HCT116 (cell line): ENCODE results near the gene RAD51D. TPM values are rescaled to one million over a fixed set of nuclear protein-coding genes. Genes with fewer than 3 reads are reported as not detected.

Experiments used
- ATAC-seq: fragments of 200-7000 bp; cut with Tn5 transposase; 2 replicates; pipeline ENCODE4 v1.9.1; 2020; ENCODE audit warnings: mild to moderate bottlenecking, moderate library complexity
- BruUV-seq: library from RNA; stranded (reverse); fragments of 400-500 nt; replicated peaks from 2 replicates; lab custom pipeline; 2021; lab: Mats Ljungman, UMichigan
- CTCF ChIA-PET: fragments of 300-600 bp; sonication (Branson Sonifier 250); formaldehyde crosslinking; loops from one replicate; lab custom pipeline; 2021; ENCODE audit warnings: antibody characterized with exemption; lab: Charles Lee
- POLR2A ChIA-PET: fragments of 300-600, 350-600 bp; sonication (Branson Sonifier 250); formaldehyde crosslinking; loops from one replicate; lab custom pipeline; 2021; ENCODE audit warnings: antibody characterized with exemption; lab: Charles Lee
- RAD21 ChIA-PET, 2 experiments: fragments of 300-600 bp; sonication (Branson Sonifier 250); formaldehyde crosslinking; loops; one replicate each; lab custom pipeline; 2023; ENCODE audit warnings: low total read pairs in 2 of 2; ENCODE audit not compliant: uncharacterized antibody in 2 of 2, unreplicated experiment in 2 of 2, low non-redundant PET in 1 of 2; lab: Charles Lee
- DNase-seq: peaks from one replicate; pipeline ENCODE4 v3.0.0-alpha.2; 2010; ENCODE audit warnings: low read depth, low spot score
- H2AFZ ChIP-seq: fragments of 200-600 bp; shearing (Covaris generic), sonication (generic); 2 replicates; pipeline ENCODE4 v1.6.1; 2017; ENCODE audit warnings: low read depth, mixed run types, mixed read lengths, antibody characterized with exemption, low read length; ENCODE audit not compliant: poor library complexity, severe bottlenecking
- H3K27ac ChIP-seq: 2 replicates; pipeline ENCODE4 v1.5.1; 2012; ENCODE audit warnings: low read depth, low read length
- H3K27me3 ChIP-seq: fragments of 200-600 bp; sonication (generic); 2 replicates; pipeline ENCODE4 v1.6.1; 2016; ENCODE audit warnings: mixed run types, low read length, mixed read lengths; ENCODE audit not compliant: insufficient read depth
- H3K36me3 ChIP-seq, 2 experiments: fragments of 200-500 bp in 1 of 2; fragments of 200-600 bp in 1 of 2; sonication (Bioruptor generic) in 1 of 2; sonication (generic) in 1 of 2; 2 replicates each; pipeline versions ENCODE4 v1.5.1 to v1.6.1; 2014 to 2016; ENCODE audit warnings: low read length in 2 of 2, inconsistent platforms in 1 of 2, mixed read lengths in 1 of 2, mixed run types in 1 of 2; ENCODE audit not compliant: insufficient read depth in 2 of 2, control insufficient read depth in 1 of 2
- H3K4me1 ChIP-seq, 2 experiments: fragments of 200-600 bp in 1 of 2; sonication (generic) in 1 of 2; 2 replicates each; pipeline versions ENCODE4 v1.5.1 to v1.6.1; 2012 to 2017; ENCODE audit warnings: low read length in 2 of 2, inconsistent platforms in 1 of 2, mild to moderate bottlenecking in 1 of 2, mixed read lengths in 1 of 2, mixed run types in 1 of 2, moderate library complexity in 1 of 2; ENCODE audit not compliant: insufficient read depth in 2 of 2, control insufficient read depth in 1 of 2
- H3K4me2 ChIP-seq: fragments of 200-600 bp; sonication (generic); 2 replicates; pipeline ENCODE4 v1.6.1; 2017; ENCODE audit warnings: mixed run types, low read length, mixed read lengths
- H3K4me3 ChIP-seq, 2 experiments: fragments of 200-600 bp in 1 of 2; sonication (generic) in 1 of 2; replicated peaks in 1 of 2; 2 replicates each; pipeline ENCODE4 v1.5.1; 2011 to 2016; ENCODE audit warnings: low read length in 2 of 2, control low read depth in 1 of 2, low read depth in 1 of 2, mild to moderate bottlenecking in 1 of 2, mixed read lengths in 1 of 2, mixed run types in 1 of 2
- H3K79me2 ChIP-seq: fragments of 200-600 bp; sonication (generic); 2 replicates; pipeline ENCODE4 v1.6.1; 2017; ENCODE audit warnings: mild to moderate bottlenecking, mixed run types, low read length, moderate library complexity, mixed read lengths; ENCODE audit not compliant: insufficient read depth
- H3K9ac ChIP-seq: fragments of 200-600 bp; sonication (generic); 2 replicates; pipeline ENCODE4 v1.6.1; 2016; ENCODE audit warnings: low read length, mixed read lengths
- H3K9me2 ChIP-seq: fragments of 200-600 bp; sonication (generic), shearing (Covaris generic); 2 replicates; pipeline ENCODE4 v1.6.1; 2017; ENCODE audit warnings: mixed run types, mild to moderate bottlenecking, moderate library complexity; ENCODE audit not compliant: insufficient read depth
- H3K9me3 ChIP-seq, 2 experiments: fragments of 200-500 bp in 1 of 2; fragments of 200-600 bp in 1 of 2; sonication (Bioruptor generic) in 1 of 2; sonication (generic) in 1 of 2; 2 replicates each; pipeline ENCODE4 v1.6.1; 2014 to 2017; ENCODE audit warnings: low read length in 2 of 2, mixed read lengths in 2 of 2, inconsistent platforms in 1 of 2, low read depth in 1 of 2, mild to moderate bottlenecking in 1 of 2, mixed run types in 1 of 2, moderate library complexity in 1 of 2; ENCODE audit not compliant: control insufficient read depth in 1 of 2, insufficient read depth in 1 of 2
- H4K20me1 ChIP-seq: fragments of 200-600 bp; sonication (generic), shearing (Covaris generic); 2 replicates; pipeline ENCODE4 v1.6.1; 2017; ENCODE audit warnings: mixed run types, mild to moderate bottlenecking, moderate library complexity; ENCODE audit not compliant: insufficient read depth
- CEBPB ChIP-seq: IDR thresholded peaks from 2 replicates; pipeline ENCODE4 v1.6.1; 2012; ENCODE audit warnings: low read depth
- EZH2phosphoT487 ChIP-seq: fragments of 200-600 bp; IDR thresholded peaks from 2 replicates; pipeline ENCODE4 v1.6.1; 2018; ENCODE audit warnings: antibody characterized with exemption, borderline replicate concordance
- SIN3A ChIP-seq: IDR thresholded peaks from 2 replicates; pipeline ENCODE4 v1.6.1; 2012; ENCODE audit warnings: low read depth
- SP1 ChIP-seq: IDR thresholded peaks from 2 replicates; pipeline ENCODE4 v1.6.1; 2012; ENCODE audit warnings: low read depth
- SRF ChIP-seq: IDR thresholded peaks from 2 replicates; pipeline ENCODE4 v1.6.1; 2012; ENCODE audit warnings: low read depth
- TCF7L2 ChIP-seq: IDR thresholded peaks from 2 replicates; pipeline ENCODE4 v1.7.0; 2011; ENCODE audit warnings: borderline replicate concordance, inconsistent platforms; ENCODE audit not compliant: insufficient read depth, insufficient read length; ENCODE audit errors: extremely low read depth
- ZFX ChIP-seq: fragments of 450-650 bp; IDR thresholded peaks from 2 replicates; pipeline ENCODE4 v1.6.1; 2017
- intact Hi-C: fragments of 100-400 bp; cut with micrococcal nuclease; formaldehyde crosslinking; loops from 2 replicates; pipeline ENCODE4 v1.10.0; 2022
- total RNA-seq: library from RNA; stranded (reverse); gene quantifications from one replicate; pipeline ENCODE4 v1.2.1, GENCODE V29; 2021; ENCODE audit not compliant: unreplicated experiment
- TF ChIP-seq, protein P1 (sequence below): IDR thresholded peaks from 2 replicates; pipeline ENCODE4 v1.6.1; 2012; ENCODE audit warnings: low read depth
- TF ChIP-seq, protein P2 (sequence below), 3 experiments: fragments of 200-600 bp in 1 of 3; sonication (generic) in 1 of 3; IDR thresholded peaks in 2 of 3; conservative IDR thresholded peaks in 1 of 3; 2 replicates each; pipeline ENCODE4 v1.5.1; 2012 to 2017; ENCODE audit warnings: low read depth in 2 of 3, low read length in 2 of 3, antibody characterized with exemption in 1 of 3, borderline replicate concordance in 1 of 3, control low read depth in 1 of 3, mild to moderate bottlenecking in 1 of 3, mixed read lengths in 1 of 3, mixed run types in 1 of 3, moderate library complexity in 1 of 3; ENCODE audit not compliant: insufficient read depth in 1 of 3

The RAD51D gene
- total RNA-seq, 1 experiment from 2014 or later, result 12.9 TPM

DNA sequence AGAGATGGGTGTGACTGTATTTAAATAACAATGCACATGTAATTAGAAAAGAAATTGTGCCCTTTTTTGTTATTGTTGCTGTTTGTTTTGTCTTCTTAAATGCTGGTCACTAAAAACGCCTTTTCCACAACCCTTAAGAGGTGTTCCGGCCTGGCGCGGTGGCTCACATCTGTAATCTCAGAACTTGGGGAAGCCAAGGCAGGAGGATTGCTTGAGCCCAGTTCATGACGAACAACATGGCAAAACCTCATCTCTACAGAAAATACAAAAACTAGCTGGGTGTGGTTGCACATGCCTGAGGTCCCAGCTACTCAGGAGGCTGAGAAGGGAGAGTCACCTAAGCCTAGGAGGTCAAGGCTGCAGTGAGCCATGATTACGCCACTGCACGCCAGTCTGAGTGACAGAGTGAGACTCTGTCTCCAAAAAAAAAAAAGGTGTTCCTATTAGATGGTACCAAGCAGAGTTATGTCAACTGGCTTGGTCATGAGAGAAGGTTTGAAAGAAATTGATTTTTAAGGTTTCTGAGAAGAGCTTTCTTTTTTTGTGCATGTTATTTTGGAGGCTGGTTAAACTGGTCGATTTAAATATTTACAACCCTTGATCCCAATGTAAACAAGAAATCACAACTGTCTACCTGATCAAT, 32.6 kb downstream of the RAD51D start:
- H3K9ac ChIP-seq, result peak overlapping the region; percentile 85
- H3K36me3 ChIP-seq, result no peaks in the 10 kb centered on the region
- H2AFZ ChIP-seq, result no peak overlapping the region
- ChIA-PET RAD21 (no interaction called here), CTCF (no interaction called here), POLR2A (no interaction called here)
- TF ChIP-seq, protein P1, sequence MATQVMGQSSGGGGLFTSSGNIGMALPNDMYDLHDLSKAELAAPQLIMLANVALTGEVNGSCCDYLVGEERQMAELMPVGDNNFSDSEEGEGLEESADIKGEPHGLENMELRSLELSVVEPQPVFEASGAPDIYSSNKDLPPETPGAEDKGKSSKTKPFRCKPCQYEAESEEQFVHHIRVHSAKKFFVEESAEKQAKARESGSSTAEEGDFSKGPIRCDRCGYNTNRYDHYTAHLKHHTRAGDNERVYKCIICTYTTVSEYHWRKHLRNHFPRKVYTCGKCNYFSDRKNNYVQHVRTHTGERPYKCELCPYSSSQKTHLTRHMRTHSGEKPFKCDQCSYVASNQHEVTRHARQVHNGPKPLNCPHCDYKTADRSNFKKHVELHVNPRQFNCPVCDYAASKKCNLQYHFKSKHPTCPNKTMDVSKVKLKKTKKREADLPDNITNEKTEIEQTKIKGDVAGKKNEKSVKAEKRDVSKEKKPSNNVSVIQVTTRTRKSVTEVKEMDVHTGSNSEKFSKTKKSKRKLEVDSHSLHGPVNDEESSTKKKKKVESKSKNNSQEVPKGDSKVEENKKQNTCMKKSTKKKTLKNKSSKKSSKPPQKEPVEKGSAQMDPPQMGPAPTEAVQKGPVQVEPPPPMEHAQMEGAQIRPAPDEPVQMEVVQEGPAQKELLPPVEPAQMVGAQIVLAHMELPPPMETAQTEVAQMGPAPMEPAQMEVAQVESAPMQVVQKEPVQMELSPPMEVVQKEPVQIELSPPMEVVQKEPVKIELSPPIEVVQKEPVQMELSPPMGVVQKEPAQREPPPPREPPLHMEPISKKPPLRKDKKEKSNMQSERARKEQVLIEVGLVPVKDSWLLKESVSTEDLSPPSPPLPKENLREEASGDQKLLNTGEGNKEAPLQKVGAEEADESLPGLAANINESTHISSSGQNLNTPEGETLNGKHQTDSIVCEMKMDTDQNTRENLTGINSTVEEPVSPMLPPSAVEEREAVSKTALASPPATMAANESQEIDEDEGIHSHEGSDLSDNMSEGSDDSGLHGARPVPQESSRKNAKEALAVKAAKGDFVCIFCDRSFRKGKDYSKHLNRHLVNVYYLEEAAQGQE, result no peak
- TF ChIP-seq SIN3A (0 out of 2 replicates have a peak, but pooled peaks have one; percentile 37), SP1 (0 out of 2 replicates have a peak, but pooled peaks have one; percentile 6), CEBPB (peak; percentile 49; the same call in 1 of the 2 replicates)
- peak overlapping the region; percentile 89 for H3K4me2 ChIP-seq
- H3K9me2 ChIP-seq, result no peaks in the 10 kb centered on the region
- H3K79me2 ChIP-seq, result peaks cover 52% of the 10 kb centered on the region
- no peak for ATAC-seq
- H3K27me3 ChIP-seq, result no peaks in the 10 kb centered on the region
- H4K20me1 ChIP-seq, result no peaks in the 10 kb centered on the region
- H3K27ac ChIP-seq, result peak overlapping the region; percentile 96; the same call in 1 of the 2 replicates
- DNase-seq, result no peak
- BruUV-seq, result TSS peak; percentile 38
- peaks cover 55 to 74% of the 10 kb centered on the region in 2 experiments for H3K4me1 ChIP-seq
- intact Hi-C loops, result no loop called here
- H3K9me3 ChIP-seq, result no peaks in the 10 kb centered on the region
- peak overlapping the region; percentile 68 to 93 for H3K4me3 ChIP-seq

DNA sequence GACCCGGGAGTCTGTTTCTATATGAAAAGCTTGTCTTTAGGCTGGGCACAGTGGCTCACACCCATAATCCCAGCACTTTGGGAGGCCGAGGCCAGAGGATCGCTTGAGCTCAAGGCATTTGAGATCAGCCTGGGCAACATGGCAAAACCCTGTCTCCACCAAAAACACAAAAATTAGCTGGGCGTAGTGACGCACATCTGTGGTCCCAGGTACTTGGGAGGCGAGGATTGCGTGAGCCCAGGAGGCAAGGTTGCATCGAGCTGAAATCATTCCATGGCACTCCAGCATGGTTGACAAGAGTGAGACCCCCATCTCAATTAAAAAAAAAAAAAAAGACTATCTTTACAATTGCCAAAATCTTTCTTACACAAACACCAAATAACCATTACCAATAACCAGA, 33.5 kb downstream of the RAD51D start:
- Histone ChIP-seq H3K4me3 (no peak overlapping the region; a peak in 1 of 4 replicates), H3K4me1 (peaks cover 64 to 83% of the 10 kb centered on the region in 2 experiments), H3K4me2 (peak overlapping the region; percentile 89), H2AFZ (no peak overlapping the region), H3K79me2 (peaks cover 58% of the 10 kb centered on the region), H3K27ac (peak overlapping the region; percentile 89; the same call in 1 of the 2 replicates), H3K9me2 (no peaks in the 10 kb centered on the region), H3K27me3 (no peaks in the 10 kb centered on the region), H3K36me3 (no peaks in the 10 kb centered on the region), H3K9ac (peak overlapping the region; percentile 85), H3K9me3 (no peaks in the 10 kb centered on the region), H4K20me1 (no peaks in the 10 kb centered on the region)
- CTCF ChIA-PET, result interaction anchor here (1.5 kb wide), 1 partner anchor 8 kb away, joined by 4 read pairs; no protein-coding TSS in a partner anchor
- intact Hi-C loops, result no loop called here
- BruUV-seq, result no TSS peak
- TF ChIP-seq SRF (no peak), ZFX (no peak), TCF7L2 (no peak), CEBPB (no peak), EZH2phosphoT487 (no peak)
- TF ChIP-seq, protein P2, sequence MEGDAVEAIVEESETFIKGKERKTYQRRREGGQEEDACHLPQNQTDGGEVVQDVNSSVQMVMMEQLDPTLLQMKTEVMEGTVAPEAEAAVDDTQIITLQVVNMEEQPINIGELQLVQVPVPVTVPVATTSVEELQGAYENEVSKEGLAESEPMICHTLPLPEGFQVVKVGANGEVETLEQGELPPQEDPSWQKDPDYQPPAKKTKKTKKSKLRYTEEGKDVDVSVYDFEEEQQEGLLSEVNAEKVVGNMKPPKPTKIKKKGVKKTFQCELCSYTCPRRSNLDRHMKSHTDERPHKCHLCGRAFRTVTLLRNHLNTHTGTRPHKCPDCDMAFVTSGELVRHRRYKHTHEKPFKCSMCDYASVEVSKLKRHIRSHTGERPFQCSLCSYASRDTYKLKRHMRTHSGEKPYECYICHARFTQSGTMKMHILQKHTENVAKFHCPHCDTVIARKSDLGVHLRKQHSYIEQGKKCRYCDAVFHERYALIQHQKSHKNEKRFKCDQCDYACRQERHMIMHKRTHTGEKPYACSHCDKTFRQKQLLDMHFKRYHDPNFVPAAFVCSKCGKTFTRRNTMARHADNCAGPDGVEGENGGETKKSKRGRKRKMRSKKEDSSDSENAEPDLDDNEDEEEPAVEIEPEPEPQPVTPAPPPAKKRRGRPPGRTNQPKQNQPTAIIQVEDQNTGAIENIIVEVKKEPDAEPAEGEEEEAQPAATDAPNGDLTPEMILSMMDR (IDR thresholded peaks at IDR 0.05 in 2 of 3, conservative IDR thresholded peaks at IDR 0.05 in 1 of 3; ENCODE audit: borderline replicate concordance in 1 of 3, insufficient read depth in 1 of 3, low read depth in 2 of 3, low read length in 2 of 3), result no peak
- no peak for ATAC-seq
- RAD21 ChIA-PET, result no interaction called here
- no peak for DNase-seq
- POLR2A ChIA-PET, result no interaction called here
